Gastrocnemius medialis (tissue), 4 donors: ENCODE measurements around the gene CYBB.

Source experiments
- CTCF ChIP-seq, 5 experiments: fragments of 450-650 bp in 3 of 5; fragments of 200-600 bp in 2 of 5; sonication (generic) in 2 of 5; IDR thresholded peaks in 4 of 5; conservative IDR thresholded peaks in 1 of 5; 1 replicate in 4 of 5; 2 replicates in 1 of 5; pipeline ENCODE4 v1.5.1; 2016 to 2019; ENCODE audit warnings: antibody characterized with exemption in 5 of 5, mild to moderate bottlenecking in 3 of 5, moderate library complexity in 3 of 5
- POLR2A ChIP-seq, 2 donors: fragments of 450-650 bp; IDR thresholded peaks; one replicate each; pipeline ENCODE4 v1.6.1; 2017; ENCODE audit warnings: antibody characterized with exemption in 2 of 2, mild to moderate bottlenecking in 2 of 2, moderate library complexity in 2 of 2

- no peak for TF ChIP-seq CTCF (IDR thresholded peaks at IDR 0.05 in 4 of 5, conservative IDR thresholded peaks at IDR 0.05 in 1 of 5)
- TF ChIP-seq POLR2A (IDR thresholded peaks at IDR 0.05): no peak
Measured at GRCh38 chrX:37800717-37801116, 20.9 kb downstream of the CYBB start.
